ENCODE data around the gene NTM. TPM values are rescaled to one million over a fixed set of nuclear protein-coding genes. Genes with fewer than 3 reads are reported as not detected.

The NTM gene
- total and polyA plus RNA-seq, 12 donors, result 0.26 to 11.5 (median 4.0) TPM

- H3K36me3 ChIP-seq (replicated peaks in 1 of 2), result no peaks in the 10 kb centered on the region
- no peaks in the 10 kb centered on the region for H3K27me3 ChIP-seq
- 80 to 94% (median 89%) methylated on average over 7 of the region's 7 CpGs for WGBS, 4 donors
- no peak overlapping the region for H3K27ac ChIP-seq
- H3K4me1 ChIP-seq (replicated peaks in 1 of 2), result no peaks in the 10 kb centered on the region
- H3K9me3 ChIP-seq (replicated peaks in 1 of 3), result no peaks in the 10 kb centered on the region
- no peak for DNase-seq
- H3K4me3 ChIP-seq, result no peak overlapping the region
- TF ChIP-seq POLR2A (IDR thresholded peaks at IDR 0.05), result no peak
- TF ChIP-seq CTCF (IDR thresholded peaks at IDR 0.05), result no peak
- intact Hi-C loops (cut with DNase I), result no loop called here
These were observed 113.0 kb downstream of the NTM start for GRCh38 chr11:131483453-131483852.

GRCh38 chr11:131483877-131484276, 113.5 kb downstream of the NTM start:
- intact Hi-C loops (cut with DNase I), result no loop called here
- 60 to 69% (median 64%) methylated on average over 4 of the region's 4 CpGs for WGBS, 4 donors

GRCh38 chr11:131486100-131486499, 115.7 kb downstream of the NTM start:
- WGBS, 4 donors, result 62 to 78% (median 70%) methylated on average over 3 of the region's 3 CpGs
- intact Hi-C loops (cut with DNase I), result no loop called here
- Histone ChIP-seq H3K27ac (no peak overlapping the region), H3K4me1 (replicated peaks in 1 of 2) (no peaks in the 10 kb centered on the region), H3K4me3 (no peak overlapping the region), H3K9me3 (replicated peaks in 1 of 3) (no peaks in the 10 kb centered on the region), H3K36me3 (replicated peaks in 1 of 2) (no peaks in the 10 kb centered on the region), H3K27me3 (no peaks in the 10 kb centered on the region)
- TF ChIP-seq CTCF (IDR thresholded peaks at IDR 0.05), result no peak
- no peak for TF ChIP-seq POLR2A (IDR thresholded peaks at IDR 0.05)
- no peak for DNase-seq

More at GRCh38 chr11:131483877-131484276, 113.5 kb downstream of the NTM start:
- no peaks in the 10 kb centered on the region for H3K4me1 ChIP-seq (replicated peaks in 1 of 2)
- no peak overlapping the region for H3K4me3 ChIP-seq
- H3K27ac ChIP-seq, result no peak overlapping the region
- H3K27me3 ChIP-seq, result no peaks in the 10 kb centered on the region
- DNase-seq, result no peak
- no peaks in the 10 kb centered on the region for H3K36me3 ChIP-seq (replicated peaks in 1 of 2)
- H3K9me3 ChIP-seq (replicated peaks in 1 of 3), result no peaks in the 10 kb centered on the region
- TF ChIP-seq CTCF (IDR thresholded peaks at IDR 0.05) (no peak), POLR2A (IDR thresholded peaks at IDR 0.05) (no peak)

- H3K4me1 ChIP-seq (replicated peaks in 1 of 2), result no peaks in the 10 kb centered on the region
- H3K36me3 ChIP-seq (replicated peaks in 1 of 2), result no peaks in the 10 kb centered on the region
- DNase-seq, result no peak
- no peak overlapping the region for H3K27ac ChIP-seq
- no peaks in the 10 kb centered on the region for H3K27me3 ChIP-seq
- no peak for TF ChIP-seq CTCF (IDR thresholded peaks at IDR 0.05)
- TF ChIP-seq POLR2A (IDR thresholded peaks at IDR 0.05), result no peak
- no peak overlapping the region for H3K4me3 ChIP-seq
- intact Hi-C loops (cut with DNase I), result no loop called here
- 63 to 70% (median 66%) methylated on average over 2 of the region's 2 CpGs for WGBS, 4 donors
- H3K9me3 ChIP-seq (replicated peaks in 1 of 3), result no peaks in the 10 kb centered on the region
These were observed 116.7 kb downstream of the NTM start for GRCh38 chr11:131486937-131487635.

All from adrenal gland (tissue), 12 donors.